Activated CD4-positive, alpha-beta memory T cell treated with anti-CD3 and anti-CD28 coated beads for 36 hours (primary cell): ENCODE measurements around the gene CAPN8. TPM values are rescaled to one million over a fixed set of nuclear protein-coding genes. Genes with fewer than 3 reads are reported as not detected.
"Not testable (repeated sequence)": the region's sequence is repeated elsewhere in the genome, so short reads cannot be mapped to it uniquely, and the experiment has no call there.

Experiments used
- CTCF ChIA-PET: fragments of 350-600 bp; sonication (Branson Sonifier 250); formaldehyde crosslinking; loops from one replicate; lab custom pipeline; 2021; ENCODE audit warnings: antibody characterized with exemption, inconsistent platforms; lab: Charles Lee
- POLR2A ChIA-PET: fragments of 350-600 bp; sonication (Branson Sonifier 250); formaldehyde crosslinking; loops from one replicate; lab custom pipeline; 2021; ENCODE audit warnings: antibody characterized with exemption; lab: Charles Lee
- DNase-seq: peaks from one replicate; pipeline ENCODE4 v3.0.0-alpha.2; 2020
- H3K27ac Mint-ChIP-seq: one replicate; pipeline ENCODE4 v1.8.0; 2021; ENCODE audit warnings: mixed read lengths
- H3K27me3 Mint-ChIP-seq: one replicate; pipeline ENCODE4 v1.8.0; 2021; ENCODE audit warnings: mixed read lengths
- H3K36me3 Mint-ChIP-seq: one replicate; pipeline ENCODE4 v1.8.0; 2021; ENCODE audit warnings: mixed read lengths
- H3K4me1 Mint-ChIP-seq: one replicate; pipeline ENCODE4 v1.8.0; 2021; ENCODE audit warnings: low read depth, mixed read lengths
- H3K4me3 Mint-ChIP-seq: one replicate; pipeline ENCODE4 v1.8.0; 2021; ENCODE audit warnings: mild to moderate bottlenecking, mixed read lengths
- H3K9me3 Mint-ChIP-seq: one replicate; pipeline ENCODE4 v1.8.0; 2021; ENCODE audit warnings: mixed read lengths
- intact Hi-C: fragments of 100-400 bp; cut with micrococcal nuclease; formaldehyde crosslinking; loops from one replicate; pipeline ENCODE4 v1.15.1; 2023
- total RNA-seq, 2 experiments: library from RNA; stranded (reverse); gene quantifications; one replicate each; pipeline ENCODE4 v1.2.3, GENCODE V29; 2021

Gene CAPN8
- total RNA-seq, 2 experiments from 2014 or later = not detected

GRCh38 chr1:223535319-223535718 is 130.2 kb downstream of the CAPN8 start:
- H3K27me3 Mint-ChIP-seq = peaks cover 2% of the 10 kb centered on the region
- H3K9me3 Mint-ChIP-seq = no peaks in the 10 kb centered on the region
- ChIA-PET CTCF (no interaction called here), POLR2A (no interaction called here)
- H3K27ac Mint-ChIP-seq = no peak overlapping the region
- no peaks in the 10 kb centered on the region for H3K36me3 Mint-ChIP-seq
- H3K4me1 Mint-ChIP-seq = no peaks in the 10 kb centered on the region
- no peak for DNase-seq
- no peak overlapping the region for H3K4me3 Mint-ChIP-seq
- intact Hi-C loops = no loop called here

- intact Hi-C loops = loop anchor here (5.0 kb wide), 1 partner anchor 148 kb away; no protein-coding TSS in a partner anchor
- no peak for DNase-seq
- H3K36me3 Mint-ChIP-seq = no peaks in the 10 kb centered on the region
- peaks cover 2% of the 10 kb centered on the region for H3K27me3 Mint-ChIP-seq
- no peak overlapping the region for H3K4me3 Mint-ChIP-seq
- no peak overlapping the region for H3K27ac Mint-ChIP-seq
- POLR2A ChIA-PET = no interaction called here
- CTCF ChIA-PET = no interaction called here
- no peaks in the 10 kb centered on the region for H3K9me3 Mint-ChIP-seq
- H3K4me1 Mint-ChIP-seq = no peaks in the 10 kb centered on the region
Observed at GRCh38 chr1:223534677-223535076, 130.8 kb downstream of the CAPN8 start.

- H3K27ac Mint-ChIP-seq = no peak overlapping the region
- POLR2A ChIA-PET = no interaction called here
- H3K4me3 Mint-ChIP-seq = no peak overlapping the region
- DNase-seq = no peak
- no peaks in the 10 kb centered on the region for H3K4me1 Mint-ChIP-seq
- H3K9me3 Mint-ChIP-seq = no peaks in the 10 kb centered on the region
- no peaks in the 10 kb centered on the region for H3K36me3 Mint-ChIP-seq
- intact Hi-C loops = loop anchor here (5.0 kb wide), 1 partner anchor 149 kb away; no protein-coding TSS in a partner anchor
- peaks cover 2% of the 10 kb centered on the region for H3K27me3 Mint-ChIP-seq
- CTCF ChIA-PET = no interaction called here
Observed at GRCh38 chr1:223533708-223534107, 131.8 kb downstream of the CAPN8 start.

GRCh38 chr1:223531742-223532341 is 133.7 kb downstream of the CAPN8 start:
- CTCF ChIA-PET = interaction anchor here (0.8 to 1.9 kb wide), 4 partner anchors 16 to 168 kb away, joined by 3 to 9 read pairs (median 4); no protein-coding TSS in a partner anchor
- POLR2A ChIA-PET = no interaction called here

GRCh38 chr1:223525957-223526356 is 139.5 kb downstream of the CAPN8 start:
- Mint-ChIP-seq H3K27ac (no peak overlapping the region), H3K4me3 (no peak overlapping the region), H3K4me1 (peaks cover 17% of the 10 kb centered on the region), H3K27me3 (no peaks in the 10 kb centered on the region), H3K36me3 (no peaks in the 10 kb centered on the region), H3K9me3 (peaks cover 11% of the 10 kb centered on the region)
- ChIA-PET CTCF (no interaction called here), POLR2A (interaction anchor here (0.9 kb wide), 1 partner anchor 10 kb away, joined by 3 read pairs; no protein-coding TSS in a partner anchor)
- peak; percentile 30 for DNase-seq
- intact Hi-C loops = no loop called here

More at GRCh38 chr1:223531742-223532341, 133.7 kb downstream of the CAPN8 start:
- no peak overlapping the region for H3K27ac Mint-ChIP-seq
- DNase-seq = peak; percentile 76
- peaks cover 2% of the 10 kb centered on the region for H3K27me3 Mint-ChIP-seq
- intact Hi-C loops = loop anchor here (5.0 kb wide), 1 partner anchor 150 kb away; no protein-coding TSS in a partner anchor
- H3K36me3 Mint-ChIP-seq = no peaks in the 10 kb centered on the region
- no peak overlapping the region for H3K4me3 Mint-ChIP-seq
- peaks cover 5% of the 10 kb centered on the region for H3K4me1 Mint-ChIP-seq
- peaks cover 11% of the 10 kb centered on the region for H3K9me3 Mint-ChIP-seq

- Mint-ChIP-seq H3K9me3 (peaks cover 11% of the 10 kb centered on the region), H3K27ac (no peak overlapping the region), H3K4me3 (no peak overlapping the region), H3K27me3 (no peaks in the 10 kb centered on the region), H3K36me3 (no peaks in the 10 kb centered on the region), H3K4me1 (peaks cover 17% of the 10 kb centered on the region)
- CTCF ChIA-PET = no interaction called here
- intact Hi-C loops = no loop called here
- DNase-seq = no peak
- POLR2A ChIA-PET = no interaction called here
Observed at GRCh38 chr1:223525546-223525945, 140.0 kb downstream of the CAPN8 start.

GRCh38 chr1:223524930-223525451 is 140.5 kb downstream of the CAPN8 start:
- POLR2A ChIA-PET = no interaction called here
- H3K9me3 Mint-ChIP-seq = peaks cover 11% of the 10 kb centered on the region
- no peak overlapping the region for H3K4me3 Mint-ChIP-seq
- CTCF ChIA-PET = no interaction called here
- H3K27ac Mint-ChIP-seq = no peak overlapping the region
- intact Hi-C loops = no loop called here
- H3K36me3 Mint-ChIP-seq = no peaks in the 10 kb centered on the region
- no peaks in the 10 kb centered on the region for H3K27me3 Mint-ChIP-seq
- DNase-seq = no peak
- H3K4me1 Mint-ChIP-seq = peaks cover 17% of the 10 kb centered on the region

GRCh38 chr1:223521150-223521549 is 144.4 kb downstream of the CAPN8 start:
- H3K27ac Mint-ChIP-seq = no peak overlapping the region
- ChIA-PET POLR2A (no interaction called here), CTCF (no interaction called here)
- DNase-seq = no peak
- H3K4me1 Mint-ChIP-seq = peaks cover 21% of the 10 kb centered on the region
- H3K36me3 Mint-ChIP-seq = no peaks in the 10 kb centered on the region
- H3K27me3 Mint-ChIP-seq = no peaks in the 10 kb centered on the region
- no peaks in the 10 kb centered on the region for H3K9me3 Mint-ChIP-seq
- no peak overlapping the region for H3K4me3 Mint-ChIP-seq
- intact Hi-C loops = no loop called here

- H3K36me3 Mint-ChIP-seq = no peaks in the 10 kb centered on the region
- peaks cover 23% of the 10 kb centered on the region for H3K4me1 Mint-ChIP-seq
- no peak overlapping the region for H3K4me3 Mint-ChIP-seq
- H3K27ac Mint-ChIP-seq = no peak overlapping the region
- H3K27me3 Mint-ChIP-seq = no peaks in the 10 kb centered on the region
- H3K9me3 Mint-ChIP-seq = no peaks in the 10 kb centered on the region
- ChIA-PET CTCF (no interaction called here), POLR2A (no interaction called here)
- intact Hi-C loops = no loop called here
- DNase-seq = no peak
Observed at GRCh38 chr1:223520200-223520599, 145.3 kb downstream of the CAPN8 start.

- ChIA-PET POLR2A (no interaction called here), CTCF (no interaction called here)
- Mint-ChIP-seq H3K9me3 (no peaks in the 10 kb centered on the region), H3K27ac (no peak overlapping the region), H3K27me3 (no peaks in the 10 kb centered on the region), H3K4me3 (no peak overlapping the region), H3K4me1 (peaks cover 34% of the 10 kb centered on the region), H3K36me3 (no peaks in the 10 kb centered on the region)
- DNase-seq = no peak
- intact Hi-C loops = no loop called here
Observed at GRCh38 chr1:223519116-223519515, 146.4 kb downstream of the CAPN8 start.

- H3K36me3 Mint-ChIP-seq, CTCF ChIA-PET, H3K27ac Mint-ChIP-seq, H3K27me3 Mint-ChIP-seq, POLR2A ChIA-PET, DNase-seq, H3K4me3 Mint-ChIP-seq, intact Hi-C loops, H3K9me3 Mint-ChIP-seq: not testable (repeated sequence)
- H3K4me1 Mint-ChIP-seq = peaks cover 39% of the 10 kb centered on the region
Observed at GRCh38 chr1:223518553-223518952, 146.9 kb downstream of the CAPN8 start.

- Mint-ChIP-seq H3K9me3 (peaks cover 3% of the 10 kb centered on the region), H3K27me3 (no peaks in the 10 kb centered on the region), H3K36me3 (no peaks in the 10 kb centered on the region), H3K4me3 (no peak overlapping the region), H3K27ac (peak overlapping the region; percentile 77), H3K4me1 (peaks cover 45% of the 10 kb centered on the region)
- ChIA-PET POLR2A (interaction anchor here (0.9 to 1.1 kb wide), 2 partner anchors 11 to 15 kb away, joined by 3 read pairs; no protein-coding TSS in a partner anchor), CTCF (interaction anchor here (0.9 to 1.3 kb wide), 2 partner anchors 15 to 16 kb away, joined by 5 read pairs; no protein-coding TSS in a partner anchor)
- DNase-seq = peak; percentile 28
- intact Hi-C loops = loop anchor here (1.0 kb wide), 1 partner anchor 16 kb away; no protein-coding TSS in a partner anchor
Observed at GRCh38 chr1:223515926-223516325, 149.6 kb downstream of the CAPN8 start.
